K562 (cell line): ENCODE results near the gene PCSK6. TPM values are rescaled to one million over a fixed set of nuclear protein-coding genes. Genes with fewer than 3 reads are reported as not detected.

ENCODE experiments used
- ATAC-seq: fragments of 200-7000 bp; cut with Tn5 transposase; 3 replicates; pipeline ENCODE4 v1.9.1; 2020; ENCODE audit warnings: moderate library complexity
- BruUV-seq: library from RNA; stranded (reverse); fragments of 400-500 nt; replicated peaks from 2 replicates; lab custom pipeline; 2021; lab: Mats Ljungman, UMichigan
- CTCF ChIA-PET: fragments of 300-600 bp; formaldehyde crosslinking; extraction: SDS; loops from one replicate; lab custom pipeline; 2021; ENCODE audit warnings: low intra/inter-chr PET ratio; lab: Yijun Ruan, JAX
- POLR2A ChIA-PET: fragments of 300-600, 350-650 bp; sonication (Branson Sonifier 250); formaldehyde crosslinking; extraction: SDS; loops from one replicate; lab custom pipeline; 2021; ENCODE audit warnings: antibody characterized with exemption, inconsistent platforms; lab: Yijun Ruan, JAX
- DNase-seq, 4 experiments: peaks; one replicate each; pipeline versions ENCODE4 v3.0.0 to v3.0.0-alpha.2; 2011 to 2018; ENCODE audit warnings: low spot score in 3 of 4, mixed read lengths in 3 of 4; ENCODE audit errors: extremely low read depth in 1 of 4
- FAIRE-seq: peaks from 2 replicates; lab custom pipeline; 2011; peaks lifted over from hg19 to GRCh38; lab: Jason Lieb, UNC
- H2AFZ ChIP-seq: 2 replicates; pipeline ENCODE4 v1.6.0; 2011; ENCODE audit warnings: low read depth, low read length, control low read depth, inconsistent platforms
- H3K27ac ChIP-seq: fragments of 200-600 bp; 3 replicates; pipeline ENCODE4 v1.8.0; 2011; ENCODE audit warnings: low read depth, mild to moderate bottlenecking, control low read depth, inconsistent platforms, low read length, moderate library complexity, mixed read lengths; ENCODE audit errors: extremely low read depth
- H3K27me3 ChIP-seq, 2 experiments: fragments of 300-600 bp in 1 of 2; 2 replicates in 1 of 2; 3 replicates in 1 of 2; pipeline versions ENCODE4 v1.6.0 to v1.8.0; 2011; ENCODE audit warnings: inconsistent platforms in 2 of 2, low read length in 2 of 2, mild to moderate bottlenecking in 1 of 2, mixed read lengths in 1 of 2, moderate library complexity in 1 of 2; ENCODE audit not compliant: control insufficient read depth in 2 of 2, insufficient read depth in 2 of 2
- H3K36me3 ChIP-seq: fragments of 300-600 bp; 3 replicates; pipeline ENCODE4 v1.8.0; 2011; ENCODE audit warnings: mild to moderate bottlenecking, low read length, inconsistent platforms; ENCODE audit not compliant: control insufficient read depth, insufficient read depth
- H3K4me1 ChIP-seq, 2 experiments: fragments of 200-600 bp in 1 of 2; replicated peaks in 1 of 2; 2 replicates in 1 of 2; 3 replicates in 1 of 2; pipeline versions ENCODE4 v1.5.1 to v1.8.0; 2011; ENCODE audit warnings: inconsistent platforms in 2 of 2, low read length in 2 of 2, mild to moderate bottlenecking in 1 of 2, mixed read lengths in 1 of 2, moderate library complexity in 1 of 2; ENCODE audit not compliant: control insufficient read depth in 2 of 2, insufficient read depth in 2 of 2
- H3K4me2 ChIP-seq: 2 replicates; pipeline ENCODE4 v1.6.1; 2011; ENCODE audit warnings: low read length, control low read depth, inconsistent platforms, mixed read lengths; ENCODE audit not compliant: insufficient read depth
- H3K4me3 ChIP-seq: fragments of 200-600 bp; sonication (generic), shearing (Covaris generic); 2 replicates; pipeline ENCODE4 v1.5.1; 2016; ENCODE audit warnings: control low read depth, inconsistent platforms
- H3K79me2 ChIP-seq: fragments of 200-600 bp; 3 replicates; pipeline ENCODE4 v1.8.0; 2011; ENCODE audit warnings: low read length, inconsistent platforms; ENCODE audit not compliant: control insufficient read depth, insufficient read depth
- H3K9ac ChIP-seq, 2 experiments: 2 replicates each; pipeline versions ENCODE4 v1.6.0 to v1.6.1; 2011; ENCODE audit warnings: low read depth in 2 of 2, low read length in 2 of 2, control low read depth in 1 of 2, inconsistent platforms in 1 of 2, mild to moderate bottlenecking in 1 of 2, mixed read lengths in 1 of 2; ENCODE audit not compliant: insufficient read depth in 1 of 2
- H3K9me1 ChIP-seq: one replicate; pipeline ENCODE4 v1.6.0; 2011; ENCODE audit warnings: inconsistent platforms, mild to moderate bottlenecking, low read length, moderate library complexity; ENCODE audit not compliant: control insufficient read depth, insufficient read depth
- H3K9me3 ChIP-seq: replicated peaks from 2 replicates; pipeline ENCODE4 v1.5.1; 2011; ENCODE audit warnings: low read depth, low read length, inconsistent platforms; ENCODE audit not compliant: control insufficient read depth, insufficient read depth
- H4K20me1 ChIP-seq: replicated peaks from 2 replicates; pipeline ENCODE4 v1.6.1; 2011; ENCODE audit warnings: low read length, inconsistent platforms, mixed read lengths; ENCODE audit not compliant: control insufficient read depth, insufficient read depth
- BHLHE40 ChIP-seq: IDR thresholded peaks from 2 replicates; pipeline ENCODE4 v1.6.1; 2011; ENCODE audit warnings: low read length, improper control_type of control experiment
- CHCHD3 ChIP-seq: fragments of 250-450 bp; sonication (Bioruptor Pico); IDR thresholded peaks from 2 replicates; pipeline ENCODE4 v2.1.2; 2022; ENCODE audit warnings: mild to moderate bottlenecking
- CREBBP ChIP-seq: IDR thresholded peaks from one replicate; pipeline ENCODE4 v1.6.1; 2012; ENCODE audit warnings: low read depth, mild to moderate bottlenecking, control low read depth, inconsistent platforms, low read length
- ERF ChIP-seq: fragments of 450-650 bp; formaldehyde crosslinking; IDR thresholded peaks from 2 replicates; pipeline ENCODE4 v1.4.0; 2020; ENCODE audit warnings: mild to moderate bottlenecking, mixed read lengths
- EZH2 ChIP-seq: IDR thresholded peaks from 2 replicates; pipeline ENCODE4 v1.6.1; 2012; ENCODE audit warnings: low read depth, mild to moderate bottlenecking, inconsistent platforms, low read length, borderline replicate concordance
- MCM5 ChIP-seq: fragments of 450-650 bp; IDR thresholded peaks from 2 replicates; pipeline ENCODE4 v1.6.1; 2016; ENCODE audit warnings: low read depth
- NFXL1 ChIP-seq: fragments of 450-650 bp; formaldehyde crosslinking; IDR thresholded peaks from 2 replicates; pipeline ENCODE4 v1.4.0; 2021; ENCODE audit warnings: mild to moderate bottlenecking
- ZBTB8A ChIP-seq: fragments of 450-650 bp; IDR thresholded peaks from 2 replicates; pipeline ENCODE4 v1.6.1; 2018; ENCODE audit warnings: mild to moderate bottlenecking, moderate library complexity; ENCODE audit not compliant: partially characterized antibody
- ZNF551 ChIP-seq: fragments of 250-450 bp; sonication (Bioruptor Pico); IDR thresholded peaks from 2 replicates; pipeline ENCODE4 v1.5.0; 2021; ENCODE audit warnings: mild to moderate bottlenecking, moderate library complexity
- ZNF583 ChIP-seq: fragments of 250-450 bp; sonication (Bioruptor Pico); IDR thresholded peaks from 2 replicates; pipeline ENCODE4 v1.4.0; 2020
- ZNF785 ChIP-seq: fragments of 250-450 bp; sonication (Bioruptor Pico); IDR thresholded peaks from 2 replicates; pipeline ENCODE4 v1.4.0; 2020; ENCODE audit warnings: mild to moderate bottlenecking
- WGBS: fragments of 100-300 bp; shearing (Covaris generic); methylation state at CpG from one replicate; pipeline ENCODE4 v1.1.6; 2016; ENCODE audit warnings: low coverage, mixed read lengths; ENCODE audit not compliant: insufficient coverage; ENCODE audit errors: missing lambda C conversion rate; 5-methylcytosine and 5-hydroxymethylcytosine counted together
- in situ Hi-C: fragments of 300-500 bp; cut with MboI; formaldehyde crosslinking; loops from 4 replicates; pipeline ENCODE4 v1.15.0; 2018; ENCODE audit warnings: inconsistent platforms, mixed read lengths
- intact Hi-C: fragments of 100-400 bp; cut with micrococcal nuclease; formaldehyde crosslinking; loops from 2 replicates; pipeline ENCODE4 v1.14.2; 2022
- polyA plus RNA-seq, 8 experiments: library from polyadenylated mRNA; depleted of rRNA in 4 of 8; stranded (reverse) in 5 of 8; unstranded in 3 of 8; fragments of >200 nt; fragmentation: Nextera tagmentation in 2 of 8; fragmentation: Illumina TruSeq in 1 of 8; extraction: Ambion mirVana in 2 of 8; extraction: Trizol in 1 of 8; gene quantifications; 2 replicates each; pipeline versions ENCODE4 v1.2.1 to v1.2.3, GENCODE V29; 2011 to 2014; ENCODE audit warnings: inconsistent platforms in 1 of 8, missing spikeins in 1 of 8
- total RNA-seq, 7 experiments: library from RNA; depleted of rRNA in 6 of 7; stranded (reverse); fragments of >200 nt in 6 of 7; fragmentation: Illumina TruSeq in 2 of 7; extraction: Trizol in 2 of 7; gene quantifications; 2 replicates each; pipeline versions ENCODE4 v1.2.1 to v1.2.3, GENCODE V29; 2011 to 2021; ENCODE audit warnings: low replicate concordance in 1 of 7
- TF ChIP-seq, protein P1 (sequence below): fragments of 450-650 bp; formaldehyde crosslinking; IDR thresholded peaks from 2 replicates; pipeline ENCODE4 v1.4.0; 2022; ENCODE audit warnings: mild to moderate bottlenecking, moderate library complexity
- TF ChIP-seq, protein P2 (sequence below): sonication (generic); formaldehyde crosslinking; IDR thresholded peaks from 2 replicates; pipeline ENCODE4 v1.8.1; 2023; ENCODE audit warnings: mild to moderate bottlenecking, missing genetic modification reagents
- TF ChIP-seq, protein P3 (sequence below): fragments of 450-650 bp; formaldehyde crosslinking; IDR thresholded peaks from 2 replicates; pipeline ENCODE4 v1.4.0; 2020; ENCODE audit warnings: mild to moderate bottlenecking
- TF ChIP-seq, protein P4 (sequence below): fragments of 450-650 bp; formaldehyde crosslinking; conservative IDR thresholded peaks from 2 replicates; pipeline ENCODE4 v1.4.0; 2022; ENCODE audit warnings: mild to moderate bottlenecking, missing genetic modification characterization
- TF ChIP-seq, protein P5 (sequence below): sonication (generic); formaldehyde crosslinking; IDR thresholded peaks from 2 replicates; pipeline ENCODE4 v1.8.1; 2023; ENCODE audit warnings: mild to moderate bottlenecking, missing genetic modification reagents

The PCSK6 gene
- total and polyA plus RNA-seq, 9 of the 15 experiments (the other 6 are each of a cell fraction or from before 2014, with no cell fraction given) = 2.2 to 32.6 (median 14.5) TPM

DNA sequence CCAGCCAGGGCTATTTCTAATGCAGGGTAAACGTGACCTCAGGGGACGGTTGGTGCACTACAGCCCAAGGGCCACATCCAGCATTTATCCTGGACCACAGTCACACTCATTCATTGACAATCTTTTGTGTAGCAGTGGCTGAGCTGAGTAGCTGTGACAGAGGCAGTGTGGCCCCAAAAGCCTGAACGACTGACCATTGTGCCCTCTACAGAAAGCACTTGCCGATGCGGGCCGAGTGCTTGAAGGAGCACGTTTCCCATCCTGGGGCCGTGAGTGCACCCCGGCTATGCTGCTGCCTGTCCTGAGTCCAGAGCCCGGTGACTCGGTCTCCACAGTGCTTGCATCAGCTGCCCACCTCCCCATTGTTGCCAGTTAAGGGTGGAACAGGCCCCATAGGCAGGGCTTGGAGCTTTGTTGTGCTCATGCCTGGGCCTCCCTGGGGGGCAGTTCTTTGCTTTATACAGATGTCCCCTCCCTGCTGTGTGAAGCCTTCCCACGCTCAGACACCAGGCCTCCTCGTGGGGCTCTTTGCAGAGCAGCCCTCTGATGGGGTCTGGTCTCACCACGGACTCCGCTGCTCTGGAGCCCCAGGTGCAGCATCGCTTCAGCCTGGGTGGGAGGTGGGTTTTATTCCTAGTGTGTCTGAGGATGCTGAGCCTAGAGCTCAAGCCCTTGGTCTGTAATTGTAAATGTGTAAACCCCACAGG lies 181.5 kb downstream of the PCSK6 start:
- 0 out of 4 replicates have a peak overlapping the region, but pooled peaks of 1 of the 2 experiments have one; percentile 48 for H3K9ac ChIP-seq
- TF ChIP-seq ZNF551 (no peak), ZNF583 (CRISPR knock-in tag) (no peak), CREBBP (no peak), EZH2 (no peak), ERF (no peak), CHCHD3 (CRISPR knock-in tag) (no peak), MCM5 (no peak), ZNF785 (CRISPR knock-in tag) (no peak), ZBTB8A (no peak), BHLHE40 (no peak), NFXL1 (CRISPR knock-in tag) (no peak)
- TF ChIP-seq, protein P1, sequence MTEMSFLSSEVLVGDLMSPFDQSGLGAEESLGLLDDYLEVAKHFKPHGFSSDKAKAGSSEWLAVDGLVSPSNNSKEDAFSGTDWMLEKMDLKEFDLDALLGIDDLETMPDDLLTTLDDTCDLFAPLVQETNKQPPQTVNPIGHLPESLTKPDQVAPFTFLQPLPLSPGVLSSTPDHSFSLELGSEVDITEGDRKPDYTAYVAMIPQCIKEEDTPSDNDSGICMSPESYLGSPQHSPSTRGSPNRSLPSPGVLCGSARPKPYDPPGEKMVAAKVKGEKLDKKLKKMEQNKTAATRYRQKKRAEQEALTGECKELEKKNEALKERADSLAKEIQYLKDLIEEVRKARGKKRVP (CRISPR knock-in tag) = no peak
- TF ChIP-seq, protein P2, sequence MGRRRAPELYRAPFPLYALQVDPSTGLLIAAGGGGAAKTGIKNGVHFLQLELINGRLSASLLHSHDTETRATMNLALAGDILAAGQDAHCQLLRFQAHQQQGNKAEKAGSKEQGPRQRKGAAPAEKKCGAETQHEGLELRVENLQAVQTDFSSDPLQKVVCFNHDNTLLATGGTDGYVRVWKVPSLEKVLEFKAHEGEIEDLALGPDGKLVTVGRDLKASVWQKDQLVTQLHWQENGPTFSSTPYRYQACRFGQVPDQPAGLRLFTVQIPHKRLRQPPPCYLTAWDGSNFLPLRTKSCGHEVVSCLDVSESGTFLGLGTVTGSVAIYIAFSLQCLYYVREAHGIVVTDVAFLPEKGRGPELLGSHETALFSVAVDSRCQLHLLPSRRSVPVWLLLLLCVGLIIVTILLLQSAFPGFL (CRISPR knock-in tag) = no peak
- TF ChIP-seq, protein P3, sequence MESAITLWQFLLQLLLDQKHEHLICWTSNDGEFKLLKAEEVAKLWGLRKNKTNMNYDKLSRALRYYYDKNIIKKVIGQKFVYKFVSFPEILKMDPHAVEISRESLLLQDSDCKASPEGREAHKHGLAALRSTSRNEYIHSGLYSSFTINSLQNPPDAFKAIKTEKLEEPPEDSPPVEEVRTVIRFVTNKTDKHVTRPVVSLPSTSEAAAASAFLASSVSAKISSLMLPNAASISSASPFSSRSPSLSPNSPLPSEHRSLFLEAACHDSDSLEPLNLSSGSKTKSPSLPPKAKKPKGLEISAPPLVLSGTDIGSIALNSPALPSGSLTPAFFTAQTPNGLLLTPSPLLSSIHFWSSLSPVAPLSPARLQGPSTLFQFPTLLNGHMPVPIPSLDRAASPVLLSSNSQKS (CRISPR knock-in tag) = no peak
- TF ChIP-seq, protein P4, sequence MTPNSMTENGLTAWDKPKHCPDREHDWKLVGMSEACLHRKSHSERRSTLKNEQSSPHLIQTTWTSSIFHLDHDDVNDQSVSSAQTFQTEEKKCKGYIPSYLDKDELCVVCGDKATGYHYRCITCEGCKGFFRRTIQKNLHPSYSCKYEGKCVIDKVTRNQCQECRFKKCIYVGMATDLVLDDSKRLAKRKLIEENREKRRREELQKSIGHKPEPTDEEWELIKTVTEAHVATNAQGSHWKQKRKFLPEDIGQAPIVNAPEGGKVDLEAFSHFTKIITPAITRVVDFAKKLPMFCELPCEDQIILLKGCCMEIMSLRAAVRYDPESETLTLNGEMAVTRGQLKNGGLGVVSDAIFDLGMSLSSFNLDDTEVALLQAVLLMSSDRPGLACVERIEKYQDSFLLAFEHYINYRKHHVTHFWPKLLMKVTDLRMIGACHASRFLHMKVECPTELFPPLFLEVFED (CRISPR knock-in tag) = no peak
- TF ChIP-seq, protein P5, sequence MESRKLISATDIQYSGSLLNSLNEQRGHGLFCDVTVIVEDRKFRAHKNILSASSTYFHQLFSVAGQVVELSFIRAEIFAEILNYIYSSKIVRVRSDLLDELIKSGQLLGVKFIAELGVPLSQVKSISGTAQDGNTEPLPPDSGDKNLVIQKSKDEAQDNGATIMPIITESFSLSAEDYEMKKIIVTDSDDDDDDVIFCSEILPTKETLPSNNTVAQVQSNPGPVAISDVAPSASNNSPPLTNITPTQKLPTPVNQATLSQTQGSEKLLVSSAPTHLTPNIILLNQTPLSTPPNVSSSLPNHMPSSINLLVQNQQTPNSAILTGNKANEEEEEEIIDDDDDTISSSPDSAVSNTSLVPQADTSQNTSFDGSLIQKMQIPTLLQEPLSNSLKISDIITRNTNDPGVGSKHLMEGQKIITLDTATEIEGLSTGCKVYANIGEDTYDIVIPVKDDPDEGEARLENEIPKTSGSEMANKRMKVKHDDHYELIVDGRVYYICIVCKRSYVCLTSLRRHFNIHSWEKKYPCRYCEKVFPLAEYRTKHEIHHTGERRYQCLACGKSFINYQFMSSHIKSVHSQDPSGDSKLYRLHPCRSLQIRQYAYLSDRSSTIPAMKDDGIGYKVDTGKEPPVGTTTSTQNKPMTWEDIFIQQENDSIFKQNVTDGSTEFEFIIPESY (CRISPR knock-in tag) = no peak

More for the DNA sequence above, 181.5 kb downstream of the PCSK6 start:
- no peak overlapping the region for H3K4me2 ChIP-seq
- no peak overlapping the region for H3K4me3 ChIP-seq
- peak; percentile 22 for ATAC-seq
- no peak for FAIRE-seq
- H3K9me1 ChIP-seq = no peaks in the 10 kb centered on the region
- in situ Hi-C loops = loop anchor here (10.0 kb wide), 1 partner anchor 187 kb away; no protein-coding TSS in a partner anchor
- H3K79me2 ChIP-seq = no peaks in the 10 kb centered on the region
- H3K9me3 ChIP-seq = no peaks in the 10 kb centered on the region
- no peak for DNase-seq
- H4K20me1 ChIP-seq = no peaks in the 10 kb centered on the region; the same call in none of the 2 replicates
- ChIA-PET POLR2A (interaction anchor here (0.6 to 0.7 kb wide), 3 partner anchors 12 to 229 kb away, joined by 3 read pairs; no protein-coding TSS in a partner anchor), CTCF (no interaction called here)
- no peak overlapping the region for H3K27ac ChIP-seq
- H3K36me3 ChIP-seq = no peaks in the 10 kb centered on the region
- intact Hi-C loops = no loop called here
- H3K27me3 ChIP-seq = peaks cover 0 to 43% of the 10 kb centered on the region in 2 experiments; a peak in 4 of 5 replicates
- H3K4me1 ChIP-seq = no peaks in the 10 kb centered on the region; a peak in 1 of 5 replicates
- no TSS peak for BruUV-seq
- 31% methylated on average over 16 of the region's 16 CpGs for WGBS
- no peak overlapping the region for H2AFZ ChIP-seq
